KOPT-K1 (cell line): ENCODE results near the gene PARG.
"Not testable (repeated sequence)": the region's sequence is repeated elsewhere in the genome, so short reads cannot be mapped to it uniquely, and the experiment has no call there.

ENCODE experiments used
- H3K27ac ChIP-seq: fragments of 200-600 bp; sonication (generic); 2 replicates; pipeline ENCODE4 v1.5.1; 2016; ENCODE audit warnings: antibody characterized with exemption, mild to moderate bottlenecking, low read depth, low read length; ENCODE audit not compliant: poor library complexity, severe bottlenecking
- H3K36me3 ChIP-seq: fragments of 200-600 bp; sonication (generic); 2 replicates; pipeline ENCODE4 v1.5.1; 2017; ENCODE audit warnings: antibody characterized with exemption, mild to moderate bottlenecking, low read length, moderate library complexity; ENCODE audit not compliant: insufficient read depth
- H3K9me3 ChIP-seq: fragments of 200-600 bp; sonication (generic); 2 replicates; pipeline ENCODE4 v1.5.1; 2017; ENCODE audit warnings: antibody characterized with exemption, low read length, mild to moderate bottlenecking; ENCODE audit not compliant: insufficient read depth, poor library complexity, severe bottlenecking

PARG gene

GRCh38 chr10:49858697-49859382 is 83.0 kb downstream of the PARG start:
- not testable (repeated sequence) for H3K36me3 ChIP-seq, H3K27ac ChIP-seq, H3K9me3 ChIP-seq

- not testable (repeated sequence) for H3K36me3 ChIP-seq, H3K9me3 ChIP-seq, H3K27ac ChIP-seq
These were observed 92.3 kb downstream of the PARG start for GRCh38 chr10:49849520-49849919.

- no peak overlapping the region for H3K27ac ChIP-seq
- peaks cover 37% of the 10 kb centered on the region for H3K36me3 ChIP-seq
- H3K9me3 ChIP-seq: no peaks in the 10 kb centered on the region
These were observed 96.8 kb downstream of the PARG start for GRCh38 chr10:49844775-49845595.

- not testable (repeated sequence) for H3K9me3 ChIP-seq, H3K27ac ChIP-seq
- peaks cover 61% of the 10 kb centered on the region for H3K36me3 ChIP-seq
These were observed 99.5 kb downstream of the PARG start for GRCh38 chr10:49842333-49842628.

- Histone ChIP-seq H3K9me3 (no peaks in the 10 kb centered on the region), H3K27ac (no peak overlapping the region), H3K36me3 (peaks cover 66% of the 10 kb centered on the region)
These were observed 100.1 kb downstream of the PARG start for GRCh38 chr10:49841615-49842332.

GRCh38 chr10:49837685-49838084 is 104.1 kb downstream of the PARG start:
- Histone ChIP-seq H3K9me3 (no peaks in the 10 kb centered on the region), H3K27ac (no peak overlapping the region), H3K36me3 (peaks cover 70% of the 10 kb centered on the region)

GRCh38 chr10:49837051-49837478 is 104.8 kb downstream of the PARG start:
- Histone ChIP-seq H3K9me3 (no peaks in the 10 kb centered on the region), H3K27ac (no peak overlapping the region), H3K36me3 (peaks cover 71% of the 10 kb centered on the region)

- Histone ChIP-seq H3K36me3 (peaks cover 68% of the 10 kb centered on the region), H3K9me3 (no peaks in the 10 kb centered on the region), H3K27ac (no peak overlapping the region)
These were observed 106.9 kb downstream of the PARG start for GRCh38 chr10:49834976-49835375.

GRCh38 chr10:49834201-49834600 is 107.6 kb downstream of the PARG start:
- Histone ChIP-seq H3K27ac (no peak overlapping the region), H3K36me3 (peaks cover 61% of the 10 kb centered on the region), H3K9me3 (no peaks in the 10 kb centered on the region)

GRCh38 chr10:49833168-49833567 is 108.7 kb downstream of the PARG start:
- no peaks in the 10 kb centered on the region for H3K9me3 ChIP-seq
- H3K36me3 ChIP-seq: peaks cover 57% of the 10 kb centered on the region
- H3K27ac ChIP-seq: no peak overlapping the region

GRCh38 chr10:49831352-49832035 is 110.3 kb downstream of the PARG start:
- Histone ChIP-seq H3K9me3 (no peaks in the 10 kb centered on the region), H3K36me3 (peaks cover 53% of the 10 kb centered on the region), H3K27ac (no peak overlapping the region)

GRCh38 chr10:49830846-49831245 is 111.0 kb downstream of the PARG start:
- no peaks in the 10 kb centered on the region for H3K9me3 ChIP-seq
- H3K36me3 ChIP-seq: peaks cover 56% of the 10 kb centered on the region
- no peak overlapping the region for H3K27ac ChIP-seq

- Histone ChIP-seq H3K9me3 (no peaks in the 10 kb centered on the region), H3K27ac (peak overlapping the region; percentile 12), H3K36me3 (peaks cover 56% of the 10 kb centered on the region)
These were observed 111.8 kb downstream of the PARG start for GRCh38 chr10:49830016-49830415.

- Histone ChIP-seq H3K36me3 (peaks cover 60% of the 10 kb centered on the region), H3K9me3 (no peaks in the 10 kb centered on the region), H3K27ac (no peak overlapping the region)
These were observed 114.5 kb downstream of the PARG start for GRCh38 chr10:49827297-49827696.
